ENCODE measurements around the gene ZKSCAN4. TPM values are rescaled to one million over a fixed set of nuclear protein-coding genes. Genes with fewer than 3 reads are reported as not detected.

The ZKSCAN4 gene
- total RNA-seq, 1 donor from 2014 or later = 11.1 TPM

- Mint-ChIP-seq H3K4me1 (peaks cover 10% of the 10 kb centered on the region), H3K27ac (no peak overlapping the region), H3K27me3 (no peaks in the 10 kb centered on the region), H3K4me3 (no peak overlapping the region), H3K9me3 (no peaks in the 10 kb centered on the region), H3K36me3 (ENCODE audit: low read depth) (peaks cover 34% of the 10 kb centered on the region)
- DNase-seq = no peak
- intact Hi-C loops (cut with micrococcal nuclease) = loop anchor here (5.0 to 10.0 kb wide), 5 partner anchors 52 to 365 kb away; partner anchors contain the start of genes ZNF165, ZSCAN16 and ZSCAN31
- ChIA-PET CTCF (no interaction called here), POLR2A (no interaction called here)
- no peak for ATAC-seq (ENCODE audit: low read depth)
- TF ChIP-seq CTCF (IDR thresholded peaks at IDR 0.05) = no peak
Measured at GRCh38 chr6:28269492-28269891, 17.4 kb upstream of the ZKSCAN4 start.

DNA sequence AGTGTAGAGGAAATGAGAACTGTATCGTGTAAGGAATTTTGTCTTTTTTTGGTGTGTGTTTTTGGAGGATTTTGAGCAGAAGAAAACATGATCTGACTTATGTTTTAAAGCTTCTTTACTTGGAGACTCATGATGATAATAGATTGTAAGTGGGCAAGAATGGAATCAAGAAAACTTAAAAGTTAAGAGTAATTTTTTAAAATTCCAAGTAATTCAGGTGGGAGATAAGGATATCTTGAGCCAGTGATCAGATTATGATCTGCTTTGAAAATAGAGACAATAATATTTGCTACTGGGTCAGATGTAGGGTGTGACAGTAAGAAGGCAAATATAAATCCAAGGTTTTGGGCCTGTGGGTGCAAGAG, 15.6 kb upstream of the ZKSCAN4 start:
- ChIA-PET POLR2A (interaction anchor here (0.6 to 4.0 kb wide), 21 partner anchors 9 to 1121 kb away, joined by 3 to 63 read pairs (median 7); partner anchors contain the start of genes NKAPL, PGBD1, ZKSCAN3 and ZKSCAN4), CTCF (interaction anchor here (1.2 to 2.6 kb wide), 6 partner anchors 14 to 163 kb away, joined by 3 to 13 read pairs (median 6); partner anchors contain the start of genes ZKSCAN3, ZKSCAN4 and ZKSCAN8)
- peaks cover 10% of the 10 kb centered on the region for H3K4me1 Mint-ChIP-seq
- no peak for TF ChIP-seq CTCF (IDR thresholded peaks at IDR 0.05)
- no peaks in the 10 kb centered on the region for H3K27me3 Mint-ChIP-seq
- H3K4me3 Mint-ChIP-seq = no peak overlapping the region
- ATAC-seq (ENCODE audit: low read depth) = no peak
- peaks cover 16% of the 10 kb centered on the region for H3K36me3 Mint-ChIP-seq (ENCODE audit: low read depth)
- intact Hi-C loops (cut with micrococcal nuclease) = loop anchor here (1.0 to 10.0 kb wide), 11 partner anchors 8 to 363 kb away; partner anchors contain the start of genes NKAPL, PGBD1, ZKSCAN3 and ZKSCAN4
- H3K27ac Mint-ChIP-seq = no peak overlapping the region
- no peaks in the 10 kb centered on the region for H3K9me3 Mint-ChIP-seq
- no peak for DNase-seq

- TF ChIP-seq CTCF (IDR thresholded peaks at IDR 0.05) = no peak
- Mint-ChIP-seq H3K27ac (peak within 1 kb of the TSS; percentile 46), H3K27me3 (no peaks in the 10 kb centered on the region), H3K36me3 (ENCODE audit: low read depth) (peaks cover 11% of the 10 kb centered on the region), H3K4me3 (no peak within 1 kb of the TSS), H3K4me1 (peaks cover 10% of the 10 kb centered on the region), H3K9me3 (no peaks in the 10 kb centered on the region)
- ATAC-seq (ENCODE audit: low read depth) (peak; percentile 96), DNase-seq (peak; percentile 77)
- intact Hi-C loops (cut with micrococcal nuclease) = loop anchor here (1.0 to 10.0 kb wide), 11 partner anchors 8 to 362 kb away; partner anchors contain the start of genes NKAPL, PGBD1, ZKSCAN3 and ZKSCAN4
- POLR2A ChIA-PET = interaction anchor here (0.6 to 4.0 kb wide), 26 partner anchors 9 to 1793 kb away, joined by 3 to 63 read pairs (median 6); partner anchors contain the start of genes NKAPL, PGBD1, ZKSCAN3 and ZKSCAN4
- CTCF ChIA-PET = interaction anchor here (1.2 to 2.6 kb wide), 6 partner anchors 13 to 162 kb away, joined by 3 to 13 read pairs (median 6); partner anchors contain the start of genes ZKSCAN3, ZKSCAN4 and ZKSCAN8
Measured at GRCh38 chr6:28266962-28267694, 15.1 kb upstream of the ZKSCAN4 start, which contains the start of gene ZSCAN26. Gene ZSCAN26 (plus strand): TSS chr6:28267143. CDS start chr6:28271920, 4,777 bp downstream.

GRCh38 chr6:28266563-28266961, 14.5 kb upstream of the ZKSCAN4 start:
- ATAC-seq (ENCODE audit: low read depth) = peak; percentile 4
- peaks cover 10% of the 10 kb centered on the region for H3K4me1 Mint-ChIP-seq
- H3K9me3 Mint-ChIP-seq = no peaks in the 10 kb centered on the region
- no peak overlapping the region for H3K4me3 Mint-ChIP-seq
- peaks cover 5% of the 10 kb centered on the region for H3K36me3 Mint-ChIP-seq (ENCODE audit: low read depth)
- CTCF ChIA-PET = interaction anchor here (1.2 to 2.6 kb wide), 4 partner anchors 14 to 125 kb away, joined by 3 to 13 read pairs (median 7); partner anchors contain the start of genes ZKSCAN3, ZKSCAN4 and ZKSCAN8
- intact Hi-C loops (cut with micrococcal nuclease) = loop anchor here (5.0 to 10.0 kb wide), 5 partner anchors 49 to 362 kb away; partner anchors contain the start of genes ZNF165, ZSCAN16 and ZSCAN31
- no peak for DNase-seq
- no peak for TF ChIP-seq CTCF (IDR thresholded peaks at IDR 0.05)
- POLR2A ChIA-PET = interaction anchor here (0.6 to 4.0 kb wide), 18 partner anchors 14 to 1792 kb away, joined by 3 to 63 read pairs (median 8); partner anchors contain the start of genes PGBD1, ZKSCAN3, ZKSCAN4 and ZKSCAN8
- no peaks in the 10 kb centered on the region for H3K27me3 Mint-ChIP-seq
- H3K27ac Mint-ChIP-seq = no peak overlapping the region

Measured in activated B cell treated with CpG ODN at 0.5 μM for 24 hours (primary cell).